Body of pancreas (tissue), 4 donors: Measurements from ENCODE around the gene GFOD1.

Experiments used
- CTCF ChIP-seq, 7 experiments: fragments of 450-650 bp in 4 of 7; fragments of 200-600 bp in 3 of 7; sonication (generic) in 3 of 7; IDR thresholded peaks; one replicate each; pipeline ENCODE4 v1.5.1; 2016 to 2019; ENCODE audit warnings: antibody characterized with exemption in 7 of 7
- POLR2A ChIP-seq, 3 donors: fragments of 450-650 bp; IDR thresholded peaks; one replicate each; pipeline ENCODE4 v1.6.1; 2016; ENCODE audit warnings: antibody characterized with exemption in 3 of 3, mild to moderate bottlenecking in 2 of 3

- TF ChIP-seq CTCF (IDR thresholded peaks at IDR 0.05), result no peak
- no peak for TF ChIP-seq POLR2A (IDR thresholded peaks at IDR 0.05)
Measured at GRCh38 chr6:13351271-13351670, 136.1 kb downstream of the GFOD1 start.
